K562 (cell line): ENCODE results near the gene HAUS5. TPM values are rescaled to one million over a fixed set of nuclear protein-coding genes. Genes with fewer than 3 reads are reported as not detected.

Experiments
- CBX1 ChIP-seq: sonication (generic); IDR thresholded peaks from 2 replicates; pipeline ENCODE4 v1.6.1; 2016; ENCODE audit warnings: antibody characterized with exemption, low read depth, mild to moderate bottlenecking
- COPS2 ChIP-seq: fragments of 450-650 bp; conservative IDR thresholded peaks from 2 replicates; pipeline ENCODE4 v1.6.1; 2016; ENCODE audit warnings: mild to moderate bottlenecking, moderate library complexity
- EHMT2 ChIP-seq: fragments of 450-650 bp; IDR thresholded peaks from 2 replicates; pipeline ENCODE4 v1.6.1; 2018; ENCODE audit warnings: antibody characterized with exemption
- HNRNPL ChIP-seq: fragments of 200-400 bp; formaldehyde crosslinking; IDR thresholded peaks from 2 replicates; pipeline ENCODE4 v1.6.1; 2017; ENCODE audit warnings: low read depth, mild to moderate bottlenecking, low read length
- MITF ChIP-seq: IDR thresholded peaks from 2 replicates; pipeline ENCODE4 v1.6.1; 2014; ENCODE audit warnings: antibody characterized with exemption
- PRMT5 ChIP-seq: sonication (generic); formaldehyde crosslinking; IDR thresholded peaks from 2 replicates; pipeline ENCODE4 v1.5.0; 2020; ENCODE audit warnings: missing genetic modification reagents
- PTTG1 ChIP-seq: fragments of 450-650 bp; IDR thresholded peaks from 2 replicates; pipeline ENCODE4 v1.6.1; 2016; ENCODE audit warnings: low read depth, mild to moderate bottlenecking, missing genetic modification characterization, missing compliant biosample characterization
- PYGO2 ChIP-seq: fragments of 450-650 bp; IDR thresholded peaks from 2 replicates; pipeline ENCODE4 v1.6.1; 2016; ENCODE audit warnings: mild to moderate bottlenecking, missing genetic modification characterization, moderate library complexity, missing compliant biosample characterization
- SMAD2 ChIP-seq: fragments of 150-350 bp; IDR thresholded peaks from 2 replicates; pipeline ENCODE4 v1.6.1; 2014; ENCODE audit warnings: low read depth, mild to moderate bottlenecking, low read length
- STAT6 ChIP-seq: sonication (generic); formaldehyde crosslinking; IDR thresholded peaks from 2 replicates; pipeline ENCODE4 v1.8.1; 2023; ENCODE audit warnings: mild to moderate bottlenecking, missing genetic modification reagents
- TCF15 ChIP-seq: fragments of 250-450 bp; sonication (Bioruptor Pico); IDR thresholded peaks from 2 replicates; pipeline ENCODE4 v1.8.0; 2022; ENCODE audit warnings: moderate library complexity, mild to moderate bottlenecking, inconsistent platforms
- TEAD2 ChIP-seq: fragments of 450-650 bp; IDR thresholded peaks from 2 replicates; pipeline ENCODE4 v1.6.1; 2016; ENCODE audit warnings: missing genetic modification characterization, control low read depth, missing compliant biosample characterization
- UBTF ChIP-seq, 2 experiments: IDR thresholded peaks; 2 replicates each; pipeline ENCODE4 v1.6.1; 2012; ENCODE audit warnings: improper control_type of control experiment in 2 of 2, low read depth in 2 of 2, low read length in 2 of 2, borderline replicate concordance in 1 of 2
- ZFP91 ChIP-seq: sonication (generic); formaldehyde crosslinking; IDR thresholded peaks from 2 replicates; pipeline ENCODE4 v1.8.0; 2022; ENCODE audit warnings: mild to moderate bottlenecking, missing genetic modification reagents
- ZNF324 ChIP-seq: fragments of 250-450 bp; sonication (Bioruptor Pico); IDR thresholded peaks from 2 replicates; pipeline ENCODE4 v1.4.0; 2020; ENCODE audit warnings: mild to moderate bottlenecking
- ZNF584 ChIP-seq: fragments of 200-800 bp; sonication (Bioruptor generic); IDR thresholded peaks from 2 replicates; pipeline ENCODE4 v1.6.1; 2016; ENCODE audit warnings: low read depth, mild to moderate bottlenecking, missing genetic modification characterization, missing compliant biosample characterization
- ZNF586 ChIP-seq: fragments of 450-650 bp; formaldehyde crosslinking; conservative IDR thresholded peaks from 2 replicates; pipeline ENCODE4 v1.4.0; 2020; ENCODE audit warnings: mild to moderate bottlenecking, moderate library complexity
- polyA plus RNA-seq, 8 experiments: library from polyadenylated mRNA; depleted of rRNA in 4 of 8; stranded (reverse) in 5 of 8; unstranded in 3 of 8; fragments of >200 nt; fragmentation: Nextera tagmentation in 2 of 8; fragmentation: Illumina TruSeq in 1 of 8; extraction: Ambion mirVana in 2 of 8; extraction: Trizol in 1 of 8; gene quantifications; 2 replicates each; pipeline versions ENCODE4 v1.2.1 to v1.2.3, GENCODE V29; 2011 to 2014; ENCODE audit warnings: inconsistent platforms in 1 of 8, missing spikeins in 1 of 8
- total RNA-seq, 7 experiments: library from RNA; depleted of rRNA in 6 of 7; stranded (reverse); fragments of >200 nt in 6 of 7; fragmentation: Illumina TruSeq in 2 of 7; extraction: Trizol in 2 of 7; gene quantifications; 2 replicates each; pipeline versions ENCODE4 v1.2.1 to v1.2.3, GENCODE V29; 2011 to 2021; ENCODE audit warnings: low replicate concordance in 1 of 7

The HAUS5 gene
- total and polyA plus RNA-seq, 9 of the 15 experiments (the other 6 are each of a cell fraction or from before 2014, with no cell fraction given) = 3.5 to 41.3 (median 14.2) TPM

GRCh38 chr19:35643255-35644205 is 31.0 kb downstream of the HAUS5 start (continued):
- TF ChIP-seq MITF (no peak), SMAD2 (no peak), ZNF584 (CRISPR knock-in tag) (no peak), TEAD2 (tag) (no peak), UBTF (IDR thresholded peaks at IDR 0.05; ENCODE audit: borderline replicate concordance in 1 of 2, low read depth in 2 of 2, low read length in 2 of 2) (peak; percentile 89 to 94; a peak in 3 of 4 replicates), CBX1 (peak; percentile 76; the same call in 1 of the 2 replicates), HNRNPL (peak; percentile 91), PTTG1 (tag) (no peak), EHMT2 (no peak), ZFP91 (CRISPR knock-in tag) (peak; percentile 77; the same call in 1 of the 2 replicates), ZNF586 (CRISPR knock-in tag) (peak; percentile 31; the same call in 1 of the 2 replicates), ZNF324 (CRISPR knock-in tag) (no peak), PRMT5 (CRISPR knock-in tag) (peak; percentile 82; the same call in 1 of the 2 replicates), TCF15 (CRISPR knock-in tag) (no peak), STAT6 (CRISPR knock-in tag) (no peak), COPS2 (no peak), PYGO2 (tag) (no peak)
